GM23248 (cell line): ENCODE data around the gene LRMDA.

Experiments
- EZH2 ChIP-seq: fragments of 200-600 bp; sonication (generic); IDR thresholded peaks from 2 replicates; pipeline ENCODE4 v1.6.1; 2018; ENCODE audit warnings: antibody characterized with exemption, mild to moderate bottlenecking; ENCODE audit not compliant: insufficient read depth, poor library complexity, severe bottlenecking
- EZH2phosphoT487 ChIP-seq: fragments of 200-600 bp; sonication (generic); IDR thresholded peaks from 2 replicates; pipeline ENCODE4 v1.6.1; 2018; ENCODE audit warnings: antibody characterized with exemption, moderate library complexity, mild to moderate bottlenecking, low read depth; ENCODE audit not compliant: insufficient read depth

- TF ChIP-seq EZH2phosphoT487 (no peak), EZH2 (no peak)
These were observed 1140.6 kb downstream of the LRMDA start for GRCh38 chr10:76572021-76572420.
